ENCODE measurements around the gene ADAMTS9.
"Not testable (repeated sequence)": the region's sequence is repeated elsewhere in the genome, so short reads cannot be mapped to it uniquely, and the experiment has no call there.

The ADAMTS9 gene

DNA sequence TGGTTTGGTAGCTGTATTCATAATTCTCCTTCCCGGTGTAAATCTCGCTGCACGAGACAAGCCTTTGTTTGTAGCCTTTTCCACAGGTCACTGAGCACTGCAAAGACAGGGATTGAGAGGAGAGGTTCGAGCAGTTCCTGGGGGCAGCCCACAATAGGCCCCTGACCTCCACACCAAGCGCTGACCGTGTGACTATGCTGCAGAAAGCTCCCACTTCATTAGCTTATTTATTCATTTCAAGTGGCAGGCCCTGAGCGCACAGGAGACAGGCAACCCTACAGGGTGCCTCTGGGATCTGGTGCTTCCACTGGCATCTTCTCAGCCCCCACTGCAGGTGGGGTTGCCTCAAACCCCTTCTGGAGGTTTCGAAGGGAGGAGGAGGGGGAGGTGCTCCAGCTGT is 140.9 kb downstream of the ADAMTS9 start:
- no peak for DNase-seq (ENCODE audit: low read depth in 1 of 2, low spot score in 1 of 2)

- not testable (repeated sequence) for DNase-seq (ENCODE audit: low read depth in 1 of 2, low spot score in 1 of 2)
Observed at GRCh38 chr3:64545239-64545638, 142.6 kb downstream of the ADAMTS9 start.

GRCh38 chr3:64541803-64542202 is 146.0 kb downstream of the ADAMTS9 start:
- DNase-seq (ENCODE audit: low read depth in 1 of 2, low spot score in 1 of 2): no peak

DNA sequence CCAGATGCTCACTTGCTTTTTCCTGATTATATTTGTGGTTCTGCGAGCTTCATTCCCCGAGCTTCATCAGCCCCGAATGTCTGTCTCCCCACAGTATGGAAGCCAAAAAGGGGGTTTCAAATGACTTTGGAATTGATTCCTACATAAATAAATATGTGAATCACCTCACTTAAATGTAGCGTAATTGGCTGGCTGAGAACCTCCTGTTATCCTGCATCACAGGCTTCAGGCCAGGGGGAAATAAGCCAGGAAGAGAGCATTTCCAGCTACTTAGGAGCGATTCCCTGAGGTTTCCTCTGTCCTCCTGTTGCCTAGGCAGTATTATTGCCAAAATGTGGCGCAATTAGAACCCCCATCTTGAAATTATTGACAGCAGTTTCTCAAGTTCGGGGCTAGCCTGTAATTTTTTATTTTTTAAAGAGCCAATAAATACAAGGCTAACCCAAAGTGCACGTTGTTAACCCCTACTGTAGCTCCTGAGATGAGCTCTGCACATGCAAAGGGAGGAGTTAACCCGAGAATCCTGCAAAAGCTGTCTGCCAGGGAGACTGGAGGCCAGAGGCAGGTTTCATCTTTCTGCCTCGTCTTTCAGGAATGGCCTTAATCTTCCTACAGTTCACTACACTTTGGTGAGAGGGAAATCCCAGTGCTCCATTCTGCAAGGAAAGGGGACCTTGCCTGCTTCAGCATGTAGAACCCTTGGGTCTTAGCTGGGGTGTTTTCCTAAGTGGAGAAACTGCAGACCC is 148.2 kb downstream of the ADAMTS9 start:
- DNase-seq (ENCODE audit: low read depth in 1 of 2, low spot score in 1 of 2): no peak

- DNase-seq (ENCODE audit: low read depth in 1 of 2, low spot score in 1 of 2): no peak
Observed at GRCh38 chr3:64536166-64536565, 151.6 kb downstream of the ADAMTS9 start.

- peak in 1 of 2 donors; percentile 12 for DNase-seq (ENCODE audit: low read depth in 1 of 2, low spot score in 1 of 2)
Observed at GRCh38 chr3:64533617-64534317, 154.0 kb downstream of the ADAMTS9 start.

DNA sequence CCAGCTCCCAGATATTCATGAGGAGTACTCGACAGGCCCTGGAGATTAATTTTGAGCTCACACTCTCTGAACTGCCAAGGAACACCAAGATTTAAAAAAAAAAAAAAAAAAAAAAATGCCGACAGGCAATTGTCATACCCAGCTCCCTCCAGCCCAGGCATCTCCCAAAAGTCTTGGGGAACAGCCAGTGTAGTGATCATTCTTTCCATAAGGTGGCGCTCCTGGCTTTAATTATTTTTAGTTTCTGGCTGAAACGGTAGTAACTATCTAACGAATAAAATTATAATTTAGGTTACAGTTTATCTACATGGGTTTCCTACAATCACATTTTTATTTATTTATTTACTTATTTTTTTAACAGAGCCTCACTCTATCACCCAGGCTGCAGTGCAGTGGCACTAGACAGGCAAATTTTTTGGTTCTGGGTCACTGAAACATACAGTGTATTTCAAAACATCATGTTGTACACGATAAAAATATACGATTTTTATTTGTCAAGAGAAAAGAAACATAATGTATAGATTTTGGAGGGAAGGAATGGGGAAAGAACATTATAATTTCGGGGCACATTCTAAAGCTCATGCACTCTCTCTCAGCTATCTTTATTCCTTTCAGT is 157.3 kb downstream of the ADAMTS9 start:
- DNase-seq (ENCODE audit: low read depth in 1 of 2, low spot score in 1 of 2): no peak

GRCh38 chr3:64523324-64523723 is 164.5 kb downstream of the ADAMTS9 start:
- DNase-seq (ENCODE audit: low read depth in 1 of 2, low spot score in 1 of 2): no peak

DNA sequence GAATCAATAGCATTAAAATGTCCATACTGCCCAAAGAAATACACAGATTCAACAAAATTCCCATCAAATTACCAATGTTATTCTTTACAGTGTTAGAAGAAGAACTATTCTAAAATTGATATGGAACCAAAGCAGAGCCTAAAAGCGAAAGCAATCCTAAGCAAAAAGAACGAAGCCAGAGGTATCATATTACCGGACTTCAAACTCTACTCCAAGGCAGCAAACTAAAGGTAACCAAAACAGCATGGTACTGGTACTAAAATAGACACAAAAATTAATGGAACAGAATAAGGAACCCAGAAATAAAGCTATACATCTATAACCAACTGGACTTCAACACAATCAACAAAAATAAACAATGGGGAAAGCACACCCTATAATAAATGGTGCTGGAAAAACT is 167.5 kb downstream of the ADAMTS9 start:
- DNase-seq (ENCODE audit: low read depth in 1 of 2, low spot score in 1 of 2): no peak

DNA sequence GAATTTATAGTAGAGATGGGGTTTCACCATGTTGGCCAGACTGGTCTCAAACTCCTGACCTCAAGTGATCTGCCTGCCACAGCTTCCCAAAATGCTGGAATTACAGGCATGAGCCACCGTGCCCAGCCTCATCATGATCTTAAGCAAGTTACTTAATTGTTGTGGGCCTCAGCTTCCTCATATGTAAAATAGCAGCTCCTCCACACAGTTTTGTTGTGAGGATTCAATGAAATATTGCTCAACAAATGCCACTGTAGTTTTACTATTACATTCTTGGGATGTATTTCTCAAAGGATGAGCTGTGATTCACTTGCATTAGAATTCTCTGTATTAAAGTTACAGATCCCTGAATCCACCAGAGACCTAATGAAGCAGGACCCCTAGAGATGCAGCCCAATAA is 168.8 kb downstream of the ADAMTS9 start:
- DNase-seq (ENCODE audit: low read depth in 1 of 2, low spot score in 1 of 2): no peak

- no peak for DNase-seq (ENCODE audit: low read depth in 1 of 2, low spot score in 1 of 2)
Observed at GRCh38 chr3:64518496-64518895, 169.3 kb downstream of the ADAMTS9 start.

GRCh38 chr3:64514889-64515288 is 172.9 kb downstream of the ADAMTS9 start:
- no peak for DNase-seq (ENCODE audit: low read depth in 1 of 2, low spot score in 1 of 2)

DNA sequence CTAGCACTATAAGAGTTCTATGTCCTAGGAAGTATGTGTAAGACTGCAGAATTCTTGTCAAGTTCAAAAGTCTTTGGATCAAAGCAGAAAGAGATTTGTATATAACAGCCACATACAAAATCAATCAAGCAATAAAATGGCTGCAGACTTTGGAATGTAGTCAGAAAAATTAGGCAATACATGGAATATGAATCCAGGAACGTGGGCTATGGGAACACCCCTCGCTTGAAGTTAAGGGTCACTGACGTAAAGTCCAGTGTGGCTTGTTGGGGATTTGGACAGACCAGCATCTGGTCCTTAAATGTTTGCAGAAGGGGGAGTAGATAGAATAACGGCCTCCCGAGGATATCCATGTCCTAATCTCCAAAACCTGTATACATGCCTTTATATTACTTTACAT is 178.6 kb downstream of the ADAMTS9 start:
- DNase-seq (ENCODE audit: low read depth in 1 of 2, low spot score in 1 of 2): no peak

DNA sequence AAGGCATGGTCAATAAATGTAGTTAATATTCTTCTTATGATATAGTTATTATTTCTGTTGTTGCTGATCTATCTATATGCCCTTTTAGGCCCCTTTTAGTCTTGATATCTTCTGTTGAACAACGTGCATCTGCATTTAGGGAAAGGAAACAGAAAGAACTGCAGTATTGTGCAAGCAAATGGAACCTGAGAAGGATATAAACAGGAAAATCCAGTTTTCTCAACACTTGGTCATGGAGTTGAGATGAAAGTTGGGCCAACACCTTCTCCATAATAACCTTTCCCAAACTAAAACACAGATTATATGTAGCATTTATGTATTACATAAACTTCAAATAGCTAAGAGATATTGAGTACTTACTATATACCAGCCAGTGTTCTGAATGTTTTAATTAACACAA is 179.7 kb downstream of the ADAMTS9 start:
- no peak for DNase-seq (ENCODE audit: low read depth in 1 of 2, low spot score in 1 of 2)

- no peak for DNase-seq (ENCODE audit: low read depth in 1 of 2, low spot score in 1 of 2)
Observed at GRCh38 chr3:64506255-64506654, 181.5 kb downstream of the ADAMTS9 start.

- DNase-seq (ENCODE audit: low read depth in 1 of 2, low spot score in 1 of 2): no peak
Observed at GRCh38 chr3:64505419-64505818, 182.4 kb downstream of the ADAMTS9 start.

GRCh38 chr3:64502284-64502683 is 185.5 kb downstream of the ADAMTS9 start:
- no peak for DNase-seq (ENCODE audit: low read depth in 1 of 2, low spot score in 1 of 2)

DNA sequence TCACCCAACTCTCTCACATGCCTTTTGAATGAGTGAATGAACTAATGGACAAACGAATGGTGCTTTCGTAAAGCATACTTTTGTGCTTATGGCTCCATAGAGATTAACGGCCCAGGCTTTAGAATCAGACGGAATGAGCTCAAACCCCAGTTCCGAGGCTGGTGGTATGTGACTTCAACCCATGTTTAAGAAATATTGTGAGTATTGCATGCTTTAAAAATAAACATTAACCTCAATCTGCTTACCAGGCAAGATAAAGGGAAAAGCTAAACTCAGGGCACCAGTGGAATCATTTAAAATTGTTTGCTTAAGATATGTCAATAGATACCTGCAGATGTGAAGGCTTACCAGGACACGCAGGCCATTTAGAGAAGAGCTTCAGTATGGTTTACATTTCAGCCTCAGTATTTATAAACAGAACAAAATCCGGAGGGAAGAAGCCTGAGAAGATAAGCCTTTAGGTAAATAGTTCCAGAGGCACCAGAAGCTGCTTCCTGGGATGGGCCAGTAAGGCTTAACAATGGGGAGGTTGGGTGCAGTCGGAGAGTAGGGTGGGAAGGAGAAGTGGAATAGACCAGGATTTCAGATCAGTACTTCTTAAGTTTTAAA is 186.4 kb downstream of the ADAMTS9 start:
- no peak for DNase-seq (ENCODE audit: low read depth in 1 of 2, low spot score in 1 of 2)

DNA sequence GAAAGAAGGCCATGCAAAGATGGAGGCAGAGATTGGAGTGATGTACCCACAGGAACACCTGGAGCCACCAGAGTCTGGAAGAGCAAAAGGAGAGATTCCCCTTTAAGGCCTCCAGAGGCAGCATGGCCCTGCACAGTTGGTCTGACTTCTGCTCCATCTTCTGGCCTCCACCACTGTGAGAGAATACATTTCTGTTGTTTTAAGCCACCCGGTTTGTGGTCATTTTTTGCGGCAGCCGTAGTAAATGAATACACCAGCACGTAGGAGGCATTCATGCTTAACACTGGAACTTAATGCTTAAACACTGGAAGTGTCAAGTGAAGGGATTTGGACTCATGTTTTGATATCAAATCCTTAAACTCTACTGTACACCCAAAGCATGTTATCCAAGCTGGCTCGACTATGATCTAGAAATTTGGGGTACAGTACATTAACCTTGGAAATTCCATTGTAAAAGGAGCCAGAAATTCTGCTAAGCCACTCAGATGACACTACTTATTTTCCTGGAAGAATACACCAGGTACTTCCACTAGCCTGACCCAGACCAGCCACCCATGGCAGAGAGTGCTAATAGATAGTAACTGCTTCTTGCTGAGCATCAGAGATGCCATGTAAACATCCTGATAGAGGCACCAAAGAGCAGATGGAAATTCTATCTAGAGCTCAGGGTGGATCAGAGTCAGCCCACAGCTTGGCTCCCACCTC is 190.9 kb downstream of the ADAMTS9 start:
- DNase-seq (ENCODE audit: low read depth in 1 of 2, low spot score in 1 of 2): no peak

DNA sequence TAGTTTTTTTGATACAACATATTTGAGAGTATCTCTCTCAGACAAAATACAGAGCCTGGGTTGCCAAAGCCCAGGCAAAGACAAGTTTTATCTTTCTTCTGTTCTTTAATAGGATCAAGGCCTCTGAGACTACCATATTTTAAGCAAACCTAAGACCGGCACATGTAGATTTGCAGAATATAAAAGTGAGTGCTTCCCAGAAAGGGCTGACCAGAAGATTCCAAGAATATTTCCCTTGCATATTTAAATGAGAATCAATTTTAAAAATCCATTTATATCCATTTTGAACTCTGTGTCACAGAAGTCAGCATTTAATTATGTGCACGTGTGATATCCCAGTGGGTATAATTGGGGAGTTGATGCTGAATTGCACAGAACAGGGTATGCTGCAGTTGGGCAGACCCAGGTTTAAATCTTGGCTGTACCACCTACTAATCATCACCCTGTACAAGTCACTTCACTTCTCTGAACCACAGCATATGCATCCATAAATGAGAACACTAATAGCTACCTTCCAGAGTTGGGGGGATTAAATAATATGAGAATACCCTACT is 191.9 kb downstream of the ADAMTS9 start:
- DNase-seq (ENCODE audit: low read depth in 1 of 2, low spot score in 1 of 2): no peak
